ENCODE measurements around the gene LEAP2. TPM values are rescaled to one million over a fixed set of nuclear protein-coding genes. Genes with fewer than 3 reads are reported as not detected.

The LEAP2 gene
- total RNA-seq, 1 experiment from 2014 or later = 0.37 TPM

GRCh38 chr5:132877466-132877865, 4.0 kb downstream of the LEAP2 start:
- H3K27me3 ChIP-seq (replicated peaks) = no peaks in the 10 kb centered on the region
- H3K4me1 ChIP-seq (replicated peaks) = 0 out of 2 replicates have a peak, but pooled peaks cover 3% of the 10 kb centered on the region
- H3K27ac ChIP-seq = no peak overlapping the region
- DNase-seq (ENCODE audit: low read depth in 1 of 2, low spot score in 2 of 2) = no peak
- no peaks in the 10 kb centered on the region; the same call in 1 of the 2 replicates for H3K9me3 ChIP-seq (replicated peaks)
- peaks cover 91% of the 10 kb centered on the region for H3K36me3 ChIP-seq
- no peak overlapping the region for H3K4me3 ChIP-seq

DNA sequence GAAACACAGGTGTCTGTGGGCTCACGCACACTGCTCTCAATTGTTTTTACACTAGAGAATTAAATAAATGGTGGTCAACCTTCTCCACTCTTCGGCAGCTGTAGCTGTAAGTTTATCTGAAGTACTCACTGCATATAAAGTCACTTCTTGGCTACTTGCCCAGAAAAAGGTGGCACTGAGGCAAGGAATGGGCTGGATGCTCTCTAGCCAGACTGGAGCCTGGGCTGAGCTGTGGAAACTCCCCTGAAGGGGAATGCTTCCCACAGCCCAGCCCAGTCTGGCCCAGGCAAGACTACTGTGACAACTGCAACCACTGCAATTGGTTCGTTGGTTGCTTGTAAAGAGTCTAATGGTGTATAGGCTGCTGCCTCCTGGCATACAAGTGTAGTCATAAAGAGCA, 4.5 kb downstream of the LEAP2 start:
- DNase-seq (ENCODE audit: low read depth in 1 of 2, low spot score in 2 of 2) = peak in 1 of 2 experiments; percentile 26
- H3K36me3 ChIP-seq = peaks cover 91% of the 10 kb centered on the region

GRCh38 chr5:132883261-132883834, 9.9 kb downstream of the LEAP2 start:
- H3K36me3 ChIP-seq = peaks cover 94% of the 10 kb centered on the region
- no peak overlapping the region for H3K4me3 ChIP-seq
- DNase-seq (ENCODE audit: low read depth in 1 of 2, low spot score in 2 of 2) = peak; percentile 63 to 72
- no peaks in the 10 kb centered on the region for H3K27me3 ChIP-seq (replicated peaks)
- H3K9me3 ChIP-seq (replicated peaks) = no peaks in the 10 kb centered on the region
- no peaks in the 10 kb centered on the region for H3K4me1 ChIP-seq (replicated peaks)
- no peak overlapping the region for H3K27ac ChIP-seq

More for the DNA sequence above, 4.5 kb downstream of the LEAP2 start:
- H3K4me3 ChIP-seq = no peak overlapping the region
- H3K9me3 ChIP-seq (replicated peaks) = no peaks in the 10 kb centered on the region
- 0 out of 2 replicates have a peak, but pooled peaks cover 3% of the 10 kb centered on the region for H3K4me1 ChIP-seq (replicated peaks)
- no peaks in the 10 kb centered on the region for H3K27me3 ChIP-seq (replicated peaks)
- no peak overlapping the region for H3K27ac ChIP-seq

GRCh38 chr5:132884548-132884947, 11.1 kb downstream of the LEAP2 start:
- Histone ChIP-seq H3K27me3 (replicated peaks) (no peaks in the 10 kb centered on the region), H3K4me3 (no peak overlapping the region), H3K4me1 (replicated peaks) (no peaks in the 10 kb centered on the region), H3K27ac (no peak overlapping the region), H3K36me3 (peaks cover 94% of the 10 kb centered on the region), H3K9me3 (replicated peaks) (no peaks in the 10 kb centered on the region)
- DNase-seq (ENCODE audit: low read depth in 1 of 2, low spot score in 2 of 2) = no peak

- Histone ChIP-seq H3K9me3 (replicated peaks) (no peaks in the 10 kb centered on the region), H3K36me3 (peaks cover 89% of the 10 kb centered on the region), H3K27me3 (replicated peaks) (no peaks in the 10 kb centered on the region), H3K27ac (no peak overlapping the region), H3K4me1 (replicated peaks) (no peaks in the 10 kb centered on the region), H3K4me3 (no peak overlapping the region)
- DNase-seq (ENCODE audit: low read depth in 1 of 2, low spot score in 2 of 2) = no peak
Observed at GRCh38 chr5:132886064-132886823, 12.8 kb downstream of the LEAP2 start.

DNA sequence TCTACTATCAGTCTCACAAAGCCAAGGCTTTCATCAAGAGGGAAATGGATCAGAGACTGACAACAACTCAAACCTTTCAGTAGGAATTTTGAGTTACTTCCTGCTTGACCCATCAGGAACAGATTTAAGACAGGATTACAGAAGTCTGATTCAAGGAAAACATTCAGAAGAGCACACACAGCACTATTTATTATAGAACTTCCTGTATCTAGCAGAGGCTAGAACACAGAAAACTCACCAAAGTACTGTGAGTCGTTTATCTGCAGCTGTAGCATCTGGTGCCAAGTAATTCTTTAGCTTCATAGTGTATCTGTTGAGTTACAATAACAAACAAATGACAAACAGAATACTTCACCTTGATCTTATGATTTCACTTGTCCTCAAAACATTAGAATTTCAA, 13.8 kb downstream of the LEAP2 start:
- H3K9me3 ChIP-seq (replicated peaks) = no peaks in the 10 kb centered on the region
- peaks cover 91% of the 10 kb centered on the region for H3K36me3 ChIP-seq
- no peak overlapping the region for H3K4me3 ChIP-seq
- H3K27me3 ChIP-seq (replicated peaks) = no peaks in the 10 kb centered on the region
- no peak overlapping the region for H3K27ac ChIP-seq
- no peaks in the 10 kb centered on the region for H3K4me1 ChIP-seq (replicated peaks)
- DNase-seq (ENCODE audit: low read depth in 1 of 2, low spot score in 2 of 2) = no peak

- H3K4me1 ChIP-seq (replicated peaks) = no peaks in the 10 kb centered on the region
- H3K27me3 ChIP-seq (replicated peaks) = no peaks in the 10 kb centered on the region
- peaks cover 91% of the 10 kb centered on the region for H3K36me3 ChIP-seq
- no peak overlapping the region for H3K27ac ChIP-seq
- no peak for DNase-seq (ENCODE audit: low read depth in 1 of 2, low spot score in 2 of 2)
- no peak overlapping the region for H3K4me3 ChIP-seq
- H3K9me3 ChIP-seq (replicated peaks) = no peaks in the 10 kb centered on the region
Observed at GRCh38 chr5:132889501-132889900, 16.0 kb downstream of the LEAP2 start.

DNA sequence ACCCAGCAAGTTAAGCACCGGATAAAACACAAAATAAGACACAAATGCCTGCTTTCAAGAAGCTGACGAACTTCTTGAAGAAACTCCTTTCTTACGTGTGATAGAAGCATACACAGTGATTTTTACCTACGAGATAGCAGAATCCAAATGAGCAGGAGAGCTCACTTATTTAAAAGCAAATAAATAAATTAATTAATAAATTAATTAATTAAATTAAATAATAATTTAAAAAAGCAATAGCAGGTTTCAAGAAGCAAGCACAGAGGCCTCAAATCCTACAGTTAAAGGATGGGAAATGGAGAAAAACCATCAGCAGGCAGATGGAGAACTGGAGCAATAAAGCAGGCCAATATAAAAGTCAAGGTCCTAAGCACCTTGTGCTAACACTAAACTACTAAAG, 17.3 kb downstream of the LEAP2 start:
- no peak overlapping the region for H3K27ac ChIP-seq
- H3K36me3 ChIP-seq = peaks cover 95% of the 10 kb centered on the region
- H3K4me1 ChIP-seq (replicated peaks) = no peaks in the 10 kb centered on the region
- DNase-seq (ENCODE audit: low read depth in 1 of 2, low spot score in 2 of 2) = no peak
- no peaks in the 10 kb centered on the region for H3K9me3 ChIP-seq (replicated peaks)
- H3K27me3 ChIP-seq (replicated peaks) = no peaks in the 10 kb centered on the region
- H3K4me3 ChIP-seq = no peak overlapping the region

DNA sequence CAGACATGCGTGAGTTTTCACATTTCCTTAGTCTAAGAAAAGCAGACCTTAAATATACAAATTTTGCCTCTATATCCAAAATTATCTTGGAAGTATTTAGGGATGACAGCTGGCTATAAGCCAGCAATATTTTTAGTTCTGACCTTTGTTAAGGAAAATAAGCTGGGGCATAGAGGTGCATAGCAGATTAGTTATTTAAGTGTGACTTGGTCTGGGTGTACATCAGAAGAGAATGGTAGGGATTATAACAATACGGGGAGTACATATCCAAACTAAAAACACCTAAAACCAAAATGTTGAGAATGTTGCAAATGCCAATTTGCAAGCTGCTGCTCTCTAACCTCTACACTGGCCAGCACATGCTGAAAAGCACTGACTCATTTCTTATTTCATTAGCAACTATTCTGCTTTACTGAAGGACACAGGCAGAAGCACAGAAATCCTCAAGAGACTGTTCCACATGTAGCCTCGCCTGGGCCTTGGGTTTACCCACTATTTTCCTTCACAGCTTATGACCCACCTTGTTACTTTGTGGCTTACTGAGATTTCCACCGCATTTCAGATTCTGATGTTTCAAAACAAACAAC, 22.3 kb downstream of the LEAP2 start:
- H3K4me1 ChIP-seq (replicated peaks) = no peaks in the 10 kb centered on the region
- no peak overlapping the region for H3K4me3 ChIP-seq
- DNase-seq (ENCODE audit: low read depth in 1 of 2, low spot score in 2 of 2) = no peak
- H3K36me3 ChIP-seq = peaks cover 98% of the 10 kb centered on the region
- H3K27ac ChIP-seq = no peak overlapping the region
- no peaks in the 10 kb centered on the region for H3K27me3 ChIP-seq (replicated peaks)
- no peaks in the 10 kb centered on the region for H3K9me3 ChIP-seq (replicated peaks)

GRCh38 chr5:132896685-132897084, 23.2 kb downstream of the LEAP2 start:
- no peak for DNase-seq (ENCODE audit: low read depth in 1 of 2, low spot score in 2 of 2)
- Histone ChIP-seq H3K36me3 (peaks cover 100% of the 10 kb centered on the region), H3K27ac (no peak overlapping the region)

GRCh38 chr5:132898094-132898493, 24.6 kb downstream of the LEAP2 start:
- H3K27ac ChIP-seq = no peak overlapping the region
- H3K9me3 ChIP-seq (replicated peaks) = no peaks in the 10 kb centered on the region
- no peaks in the 10 kb centered on the region for H3K27me3 ChIP-seq (replicated peaks)
- peaks cover 98% of the 10 kb centered on the region for H3K36me3 ChIP-seq
- no peaks in the 10 kb centered on the region for H3K4me1 ChIP-seq (replicated peaks)
- DNase-seq (ENCODE audit: low read depth in 1 of 2, low spot score in 2 of 2) = no peak
- no peak overlapping the region for H3K4me3 ChIP-seq

More at GRCh38 chr5:132896685-132897084, 23.2 kb downstream of the LEAP2 start:
- Histone ChIP-seq H3K27me3 (replicated peaks) (no peaks in the 10 kb centered on the region), H3K9me3 (replicated peaks) (no peaks in the 10 kb centered on the region), H3K4me3 (no peak overlapping the region), H3K4me1 (replicated peaks) (no peaks in the 10 kb centered on the region)

GRCh38 chr5:132901036-132901435, 27.6 kb downstream of the LEAP2 start:
- Histone ChIP-seq H3K4me1 (replicated peaks) (no peaks in the 10 kb centered on the region), H3K36me3 (peaks cover 83% of the 10 kb centered on the region), H3K27me3 (replicated peaks) (no peaks in the 10 kb centered on the region), H3K9me3 (replicated peaks) (no peaks in the 10 kb centered on the region), H3K27ac (no peak overlapping the region), H3K4me3 (no peak overlapping the region)
- no peak for DNase-seq (ENCODE audit: low read depth in 1 of 2, low spot score in 2 of 2)

DNA sequence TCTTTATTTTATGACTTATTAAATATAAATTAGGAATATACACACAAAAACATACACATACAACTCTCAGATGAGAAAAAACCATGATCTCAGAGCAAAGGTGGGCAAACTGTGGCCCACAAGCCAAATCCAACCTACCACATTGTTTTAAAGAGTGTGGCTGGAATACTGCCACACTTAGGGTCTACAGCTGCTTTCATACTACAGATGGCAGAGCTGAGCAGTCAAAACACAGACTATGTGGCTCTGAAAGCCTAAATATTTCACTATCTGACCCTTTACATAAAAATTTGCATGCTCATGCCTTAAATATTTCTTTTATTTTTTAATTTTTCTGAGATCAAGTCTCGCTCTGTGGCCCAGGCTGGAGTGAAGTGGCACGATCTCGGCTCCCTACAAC, 28.3 kb downstream of the LEAP2 start:
- Histone ChIP-seq H3K27me3 (replicated peaks) (no peaks in the 10 kb centered on the region), H3K4me1 (replicated peaks) (no peaks in the 10 kb centered on the region), H3K27ac (no peak overlapping the region), H3K36me3 (peaks cover 79% of the 10 kb centered on the region), H3K4me3 (no peak overlapping the region), H3K9me3 (replicated peaks) (no peaks in the 10 kb centered on the region)
- no peak for DNase-seq (ENCODE audit: low read depth in 1 of 2, low spot score in 2 of 2)

- DNase-seq (ENCODE audit: low read depth in 1 of 2, low spot score in 2 of 2) = no peak
- H3K36me3 ChIP-seq = peaks cover 68% of the 10 kb centered on the region
- H3K27me3 ChIP-seq (replicated peaks) = no peaks in the 10 kb centered on the region
- no peak overlapping the region for H3K27ac ChIP-seq
- H3K4me1 ChIP-seq (replicated peaks) = no peaks in the 10 kb centered on the region
- no peaks in the 10 kb centered on the region for H3K9me3 ChIP-seq (replicated peaks)
- H3K4me3 ChIP-seq = no peak overlapping the region
Observed at GRCh38 chr5:132905938-132906337, 32.5 kb downstream of the LEAP2 start.
